SK-N-SH (cell line): ENCODE data around the gene MARCKSL1. TPM values are rescaled to one million over a fixed set of nuclear protein-coding genes. Genes with fewer than 3 reads are reported as not detected.
A peak's percentile ranks its signal among the peaks of the same experiment; 100 is the strongest.

Experiments used
- CTCF ChIA-PET: fragments of 300-600, 350-600 bp; formaldehyde crosslinking; extraction: SDS; loops from one replicate; lab custom pipeline; 2021; lab: Yijun Ruan, JAX
- POLR2A ChIA-PET: fragments of 350-600 bp; sonication (Branson Sonifier 250); formaldehyde crosslinking; extraction: SDS; loops from one replicate; lab custom pipeline; 2020; ENCODE audit warnings: antibody characterized with exemption, inconsistent platforms; lab: Yijun Ruan, JAX
- DNase-seq: peaks from one replicate; pipeline ENCODE4 v3.0.0; 2012
- H2AFZ ChIP-seq: fragments of 200-600 bp; sonication (generic); 2 replicates; pipeline ENCODE4 v1.8.1; 2016; ENCODE audit warnings: antibody characterized with exemption, mild to moderate bottlenecking, low read depth
- H3F3A ChIP-seq: fragments of 200-600 bp; sonication (generic); replicated peaks from 2 replicates; pipeline ENCODE3; 2016; ENCODE audit warnings: antibody characterized with exemption, mild to moderate bottlenecking; ENCODE audit not compliant: insufficient read depth
- H3K27ac ChIP-seq, 2 experiments: fragments of 200-500 bp in 1 of 2; fragments of 200-600 bp in 1 of 2; sonication (Bioruptor generic) in 1 of 2; sonication (generic), shearing (Covaris generic) in 1 of 2; 2 replicates each; pipeline versions ENCODE4 v1.5.1 to v1.6.1; 2014 to 2016; ENCODE audit warnings: low read depth in 2 of 2, inconsistent platforms in 1 of 2, low read length in 1 of 2, mild to moderate bottlenecking in 1 of 2, mixed read lengths in 1 of 2
- H3K27me3 ChIP-seq: fragments of 200-600 bp; sonication (generic), shearing (Covaris generic); 2 replicates; pipeline ENCODE4 v1.6.1; 2016; ENCODE audit warnings: mixed run types; ENCODE audit not compliant: insufficient read depth
- H3K36me3 ChIP-seq, 2 experiments: fragments of 200-500 bp in 1 of 2; fragments of 200-600 bp in 1 of 2; sonication (Bioruptor generic) in 1 of 2; sonication (generic) in 1 of 2; replicated peaks in 1 of 2; 2 replicates each; pipeline versions ENCODE3 to v1.5.1; 2014 to 2016; ENCODE audit warnings: low read length in 1 of 2, mild to moderate bottlenecking in 1 of 2; ENCODE audit not compliant: insufficient read depth in 2 of 2, control insufficient read depth in 1 of 2
- H3K4me1 ChIP-seq, 2 experiments: fragments of 200-500 bp in 1 of 2; fragments of 200-600 bp in 1 of 2; sonication (Bioruptor generic) in 1 of 2; sonication (generic), shearing (Covaris generic) in 1 of 2; 2 replicates each; pipeline versions ENCODE4 v1.5.1 to v1.6.1; 2014 to 2016; ENCODE audit warnings: low read depth in 1 of 2, low read length in 1 of 2, mixed run types in 1 of 2; ENCODE audit not compliant: insufficient read depth in 2 of 2, control insufficient read depth in 1 of 2
- H3K4me2 ChIP-seq: fragments of 200-600 bp; sonication (generic), shearing (Covaris generic); 2 replicates; pipeline ENCODE4 v1.6.1; 2017; ENCODE audit warnings: mixed run types
- H3K4me3 ChIP-seq, 2 experiments: fragments of 200-500 bp in 1 of 2; fragments of 200-600 bp in 1 of 2; sonication (Bioruptor generic) in 1 of 2; sonication (generic), shearing (Covaris generic) in 1 of 2; 2 replicates each; pipeline versions ENCODE4 v1.5.1 to v1.8.1; 2014 to 2016; ENCODE audit warnings: low read depth in 2 of 2, inconsistent platforms in 1 of 2, low read length in 1 of 2, mild to moderate bottlenecking in 1 of 2, mixed read lengths in 1 of 2, moderate library complexity in 1 of 2
- H3K79me2 ChIP-seq: fragments of 200-600 bp; sonication (generic); 2 replicates; pipeline ENCODE4 v1.8.1; 2017; ENCODE audit warnings: mild to moderate bottlenecking; ENCODE audit not compliant: insufficient read depth
- H3K9ac ChIP-seq: fragments of 200-600 bp; sonication (generic); 2 replicates; pipeline ENCODE4 v1.6.1; 2017; ENCODE audit warnings: mixed run types
- H3K9me2 ChIP-seq: fragments of 200-600 bp; sonication (generic); 2 replicates; pipeline ENCODE4 v1.6.1; 2017; ENCODE audit warnings: mixed run types
- H3K9me3 ChIP-seq: fragments of 200-600 bp; sonication (generic); 2 replicates; pipeline ENCODE4 v1.6.1; 2017; ENCODE audit warnings: mixed run types, mild to moderate bottlenecking, moderate library complexity
- H4K20me1 ChIP-seq: fragments of 200-600 bp; sonication (generic); 2 replicates; pipeline ENCODE4 v1.6.1; 2017; ENCODE audit warnings: mild to moderate bottlenecking, mixed run types; ENCODE audit not compliant: insufficient read depth
- CTCF ChIP-seq: fragments of 200-600 bp; sonication (generic); IDR thresholded peaks from 2 replicates; pipeline ENCODE4 v1.6.1; 2017; ENCODE audit warnings: antibody characterized with exemption, mild to moderate bottlenecking, moderate library complexity
- EP300 ChIP-seq, 2 experiments: IDR thresholded peaks; 2 replicates each; pipeline versions ENCODE4 v1.4.0 to v1.6.1; 2012; ENCODE audit warnings: borderline replicate concordance in 1 of 2, low read depth in 1 of 2, low read length in 1 of 2
- EZH2phosphoT487 ChIP-seq: fragments of 200-600 bp; sonication (generic); IDR thresholded peaks from 2 replicates; pipeline ENCODE4 v1.6.1; 2017; ENCODE audit warnings: low read depth, mixed run types, mild to moderate bottlenecking, antibody characterized with exemption, moderate library complexity, borderline replicate concordance
- FOXJ3 ChIP-seq: sonication (generic); formaldehyde crosslinking; IDR thresholded peaks from 2 replicates; pipeline ENCODE4 v1.5.1; 2020; ENCODE audit warnings: mild to moderate bottlenecking, missing genetic modification reagents
- FOXM1 ChIP-seq: IDR thresholded peaks from 2 replicates; pipeline ENCODE4 v1.4.0; 2012; ENCODE audit warnings: low read depth, mild to moderate bottlenecking
- IRF3 ChIP-seq: fragments of 150-350 bp; IDR thresholded peaks from 2 replicates; pipeline ENCODE4 v1.6.1; 2016; ENCODE audit warnings: mild to moderate bottlenecking, low read depth, low read length
- MAX ChIP-seq: IDR thresholded peaks from 2 replicates; pipeline ENCODE4 v1.4.0; 2012; ENCODE audit warnings: low read depth
- NFIC ChIP-seq: IDR thresholded peaks from 2 replicates; pipeline ENCODE4 v1.4.0; 2012; ENCODE audit warnings: borderline replicate concordance
- RAD21 ChIP-seq: IDR thresholded peaks from 2 replicates; pipeline ENCODE4 v1.6.1; 2012; ENCODE audit warnings: mild to moderate bottlenecking, low read length
- REST ChIP-seq: IDR thresholded peaks from 2 replicates; pipeline ENCODE4 v1.6.1; 2012; ENCODE audit warnings: mild to moderate bottlenecking, low read depth, low read length, moderate library complexity
- RXRA ChIP-seq: IDR thresholded peaks from 2 replicates; pipeline ENCODE4 v1.4.0; 2012; ENCODE audit warnings: low read depth, mild to moderate bottlenecking, borderline replicate concordance
- SIN3A ChIP-seq: IDR thresholded peaks from 2 replicates; pipeline ENCODE4 v1.6.1; 2012; ENCODE audit warnings: low read depth, mild to moderate bottlenecking, low read length, moderate library complexity, borderline replicate concordance
- SMC3 ChIP-seq: IDR thresholded peaks from 2 replicates; pipeline ENCODE4 v1.6.1; 2012; ENCODE audit warnings: low read depth, low read length, improper control_type of control experiment
- TCF12 ChIP-seq: IDR thresholded peaks from 2 replicates; pipeline ENCODE4 v1.4.0; 2012
- YY1 ChIP-seq: IDR thresholded peaks from 2 replicates; pipeline ENCODE4 v1.4.0; 2012; ENCODE audit warnings: low read depth, mild to moderate bottlenecking
- ZBTB33 ChIP-seq: IDR thresholded peaks from 2 replicates; pipeline ENCODE4 v1.4.0; 2012; ENCODE audit warnings: low read depth, borderline replicate concordance
- WGBS: methylation state at CpG from one replicate; pipeline ENCODE4 v1.1.6; 2017; ENCODE audit warnings: low lambda C conversion rate; 5-methylcytosine and 5-hydroxymethylcytosine counted together
- polyA plus RNA-seq, 3 experiments: library from polyadenylated mRNA; depleted of rRNA; stranded (reverse); fragments of >200 nt; gene quantifications; 2 replicates each; pipeline ENCODE4 v1.2.3, GENCODE V29; 2012

Gene MARCKSL1
- polyA plus RNA-seq, 1 of the 3 experiments (the other 2 are of a cell fraction), result 275 TPM

GRCh38 chr1:32335535-32335789, 571 bp downstream of the MARCKSL1 start:
- H3K27ac ChIP-seq, result peak overlapping the region; percentile 36 to 81; a peak in 3 of 4 replicates
- 0% methylated on average over 10 of the region's 34 CpGs for WGBS
- H3K79me2 ChIP-seq, result peaks cover 44% of the 10 kb centered on the region
- H3K9ac ChIP-seq, result peak overlapping the region; percentile 96
- no peaks in the 10 kb centered on the region for H3K27me3 ChIP-seq
- H3K9me3 ChIP-seq, result no peaks in the 10 kb centered on the region
- peaks cover 8 to 31% of the 10 kb centered on the region in 2 experiments; a peak in 3 of 4 replicates for H3K4me1 ChIP-seq
- H3K36me3 ChIP-seq, result peaks cover 14 to 38% of the 10 kb centered on the region in 2 experiments
- H4K20me1 ChIP-seq, result peaks cover 31% of the 10 kb centered on the region
- CTCF ChIA-PET, result interaction anchor here (1.0 to 3.7 kb wide), 6 partner anchors 10 to 377 kb away, joined by 3 to 24 read pairs (median 4); no protein-coding TSS in a partner anchor
- H3K4me3 ChIP-seq, result peak overlapping the region; percentile 84 to 92
- POLR2A ChIA-PET, result interaction anchor here (0.5 to 2.1 kb wide), 14 partner anchors 9 to 156 kb away, joined by 3 to 24 read pairs (median 4); partner anchors contain the start of genes BSDC1, HDAC1 and TXLNA
- no peaks in the 10 kb centered on the region for H3K9me2 ChIP-seq
- H3F3A ChIP-seq, result peaks cover 21% of the 10 kb centered on the region
- no peak for DNase-seq
- no peak for TF ChIP-seq RXRA
- TF ChIP-seq SMC3, result no peak
- TF ChIP-seq EP300 (IDR thresholded peaks at IDR 0.05; ENCODE audit: borderline replicate concordance in 1 of 2, low read depth in 1 of 2, low read length in 1 of 2), result no peak
- TF ChIP-seq, all 33 proteins: peak for 0
- peak overlapping the region; percentile 98 for H3K4me2 ChIP-seq
- no peak overlapping the region for H2AFZ ChIP-seq

GRCh38 chr1:32334864-32335534, 1.0 kb downstream of the MARCKSL1 start:
- Histone ChIP-seq H3K9ac (peak overlapping the region; percentile 96), H3K4me1 (peaks cover 8 to 31% of the 10 kb centered on the region in 2 experiments; a peak in 3 of 4 replicates), H3K27ac (peak overlapping the region; percentile 36 to 81; a peak in 3 of 4 replicates), H3F3A (peaks cover 22% of the 10 kb centered on the region), H3K9me2 (no peaks in the 10 kb centered on the region), H3K4me2 (peak overlapping the region; percentile 98), H3K79me2 (peaks cover 44% of the 10 kb centered on the region), H3K27me3 (no peaks in the 10 kb centered on the region), H2AFZ (no peak overlapping the region), H4K20me1 (peaks cover 33% of the 10 kb centered on the region), H3K4me3 (peak overlapping the region; percentile 84 to 92), H3K9me3 (no peaks in the 10 kb centered on the region), H3K36me3 (peaks cover 17 to 43% of the 10 kb centered on the region in 2 experiments)
- 2% methylated on average over 18 of the region's 46 CpGs for WGBS
- peak; percentile 89 for DNase-seq
- ChIA-PET POLR2A (interaction anchor here (0.5 to 2.1 kb wide), 9 partner anchors 17 to 156 kb away, joined by 3 to 24 read pairs (median 3); partner anchors contain the start of gene TXLNA), CTCF (interaction anchor here (1.0 to 3.7 kb wide), 5 partner anchors 13 to 377 kb away, joined by 3 to 24 read pairs (median 5); no protein-coding TSS in a partner anchor)
- TF ChIP-seq NFIC (no peak), REST (0 out of 2 replicates have a peak, but pooled peaks have one; percentile 12), MAX (peak; percentile 40; the same call in 1 of the 2 replicates), SMC3 (peak; percentile 32; the same call in 1 of the 2 replicates), IRF3 (no peak), YY1 (no peak), SIN3A (no peak), EZH2phosphoT487 (no peak), TCF12 (no peak), FOXJ3 (CRISPR knock-in tag) (no peak), RAD21 (peak; percentile 45), ZBTB33 (no peak), RXRA (no peak), CTCF (peak; percentile 77), FOXM1 (no peak)
